Right atrium auricular region (tissue), 2 donors: ENCODE results near the gene CYB561D1. TPM values are rescaled to one million over a fixed set of nuclear protein-coding genes. Genes with fewer than 3 reads are reported as not detected.

Source experiments
- DNase-seq: peaks from one replicate; pipeline ENCODE4 v3.0.0-alpha.2; 2019; ENCODE audit warnings: low spot score
- H3K27ac ChIP-seq, 2 donors: fragments of 200-600 bp; sonication (generic); 1 replicate in 1 of 2; 2 replicates in 1 of 2; pipeline ENCODE4 v1.5.1; 2016 to 2019
- H3K27me3 ChIP-seq, 2 donors: fragments of 200-600 bp; sonication (generic); one replicate each; pipeline versions ENCODE4 v1.5.1 to v1.6.0; 2017 to 2019
- H3K36me3 ChIP-seq: fragments of 200-600 bp; sonication (generic); one replicate; pipeline ENCODE4 v1.5.1; 2016
- H3K4me1 ChIP-seq, 2 donors: fragments of 200-600 bp; sonication (generic); one replicate each; pipeline versions ENCODE4 v1.5.1 to v1.6.0; 2017 to 2019
- H3K4me3 ChIP-seq, 2 donors: fragments of 200-600 bp; sonication (generic); 1 replicate in 1 of 2; 2 replicates in 1 of 2; pipeline ENCODE4 v1.5.1; 2017 to 2019; ENCODE audit warnings: mild to moderate bottlenecking in 1 of 2, moderate library complexity in 1 of 2
- H3K9me3 ChIP-seq, 2 donors: fragments of 200-600 bp; sonication (generic); one replicate each; pipeline ENCODE4 v1.5.1; 2019
- CTCF ChIP-seq, 2 donors: fragments of 200-600 bp; sonication (generic); IDR thresholded peaks; one replicate each; pipeline ENCODE4 v1.5.1; 2019; ENCODE audit warnings: antibody characterized with exemption in 2 of 2
- total RNA-seq, 2 donors: library from RNA; depleted of rRNA; stranded (reverse); fragments of >200 nt; gene quantifications; one replicate each; pipeline ENCODE4 v1.1.0, GENCODE V29; 2016

The CYB561D1 gene
- total RNA-seq, 2 donors from 2014 or later: 2.6 to 6.9 TPM

- no peaks in the 10 kb centered on the region for H3K9me3 ChIP-seq
- peaks cover 16% of the 10 kb centered on the region for H3K36me3 ChIP-seq
- DNase-seq: no peak
- TF ChIP-seq CTCF (IDR thresholded peaks at IDR 0.05): peak in 1 of 2 donors; percentile 65
- H3K27me3 ChIP-seq: no peaks in the 10 kb centered on the region
- H3K4me1 ChIP-seq: peaks cover 0 to 23% of the 10 kb centered on the region in 2 donors
- no peak overlapping the region for H3K4me3 ChIP-seq
- H3K27ac ChIP-seq: no peak overlapping the region
Measured at GRCh38 chr1:109498161-109498801, 4.4 kb downstream of the CYB561D1 start.

DNA sequence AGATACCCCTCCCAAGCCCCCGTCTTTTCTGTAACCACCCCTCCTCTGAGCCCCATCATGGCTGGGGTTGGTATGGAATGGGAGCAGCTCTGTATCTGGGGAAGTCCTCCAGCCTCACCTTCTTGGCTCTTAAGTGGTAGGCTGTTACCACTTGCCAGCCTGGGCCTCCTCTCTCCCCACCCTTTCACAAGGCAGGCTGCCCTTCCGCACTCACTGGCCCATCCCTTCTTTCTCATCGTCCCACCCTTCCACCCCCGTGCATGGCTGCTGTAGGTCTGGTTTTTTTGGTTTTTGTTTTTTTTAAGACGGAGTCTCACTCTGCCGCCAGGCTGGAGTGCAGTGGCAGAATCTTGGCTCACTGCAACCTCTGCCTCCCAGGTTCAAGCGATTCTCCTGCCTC lies 5.2 kb downstream of the CYB561D1 start:
- Histone ChIP-seq H3K27ac (no peak overlapping the region), H3K4me1 (peaks cover 0 to 18% of the 10 kb centered on the region in 2 donors), H3K9me3 (no peaks in the 10 kb centered on the region), H3K36me3 (peaks cover 16% of the 10 kb centered on the region), H3K27me3 (no peaks in the 10 kb centered on the region), H3K4me3 (no peak overlapping the region)
- TF ChIP-seq CTCF (IDR thresholded peaks at IDR 0.05): no peak
- no peak for DNase-seq

- Histone ChIP-seq H3K27ac (no peak overlapping the region), H3K4me3 (no peak overlapping the region), H3K4me1 (peaks cover 0 to 12% of the 10 kb centered on the region in 2 donors), H3K27me3 (no peaks in the 10 kb centered on the region), H3K36me3 (peaks cover 16% of the 10 kb centered on the region), H3K9me3 (no peaks in the 10 kb centered on the region)
- TF ChIP-seq CTCF (IDR thresholded peaks at IDR 0.05): peak in 1 of 2 donors; percentile 34
- no peak for DNase-seq
Measured at GRCh38 chr1:109499661-109500536, 6.0 kb downstream of the CYB561D1 start.

GRCh38 chr1:109500941-109501381 lies 7.1 kb downstream of the CYB561D1 start:
- Histone ChIP-seq H3K4me3 (no peak overlapping the region), H3K9me3 (no peaks in the 10 kb centered on the region), H3K36me3 (peaks cover 13% of the 10 kb centered on the region), H3K4me1 (peaks cover 0 to 10% of the 10 kb centered on the region in 2 donors), H3K27ac (no peak overlapping the region), H3K27me3 (no peaks in the 10 kb centered on the region)
- no peak for DNase-seq
- no peak for TF ChIP-seq CTCF (IDR thresholded peaks at IDR 0.05)

GRCh38 chr1:109501644-109502363 lies 7.9 kb downstream of the CYB561D1 start:
- Histone ChIP-seq H3K9me3 (no peaks in the 10 kb centered on the region), H3K4me3 (no peak overlapping the region), H3K4me1 (peaks cover 0 to 10% of the 10 kb centered on the region in 2 donors), H3K27ac (no peak overlapping the region), H3K27me3 (no peaks in the 10 kb centered on the region), H3K36me3 (peaks cover 6% of the 10 kb centered on the region)
- no peak for TF ChIP-seq CTCF (IDR thresholded peaks at IDR 0.05)
- DNase-seq: no peak
